ENCODE measurements around the gene PCNA.

GRCh38 chr20:5088688-5089087 is 31.1 kb downstream of the PCNA start:
- TF ChIP-seq CTCF (IDR thresholded peaks at IDR 0.05; ENCODE audit: low read depth, low read length, poor library complexity, severe bottlenecking) (no peak), EZH2phosphoT487 (IDR thresholded peaks at IDR 0.05; ENCODE audit: borderline replicate concordance, low read length) (no peak)

All from DOHH2 (cell line).